K562 (cell line): Measurements from ENCODE around the gene SPNS1. TPM values are rescaled to one million over a fixed set of nuclear protein-coding genes. Genes with fewer than 3 reads are reported as not detected.

Source experiments
- CBX1 ChIP-seq: sonication (generic); IDR thresholded peaks from 2 replicates; pipeline ENCODE4 v1.6.1; 2016; ENCODE audit warnings: antibody characterized with exemption, low read depth, mild to moderate bottlenecking
- NFATC3 ChIP-seq: fragments of 450-650 bp; IDR thresholded peaks from 2 replicates; pipeline ENCODE4 v1.6.1; 2017; ENCODE audit warnings: mild to moderate bottlenecking
- PHF8 ChIP-seq: fragments of 200-600 bp; sonication (generic); IDR thresholded peaks from 2 replicates; pipeline ENCODE4 v1.6.1; 2012; ENCODE audit warnings: mixed run types, mild to moderate bottlenecking, inconsistent platforms, low read length, moderate library complexity, borderline replicate concordance
- POLR3G ChIP-seq: IDR thresholded peaks from 2 replicates; pipeline ENCODE4 v1.6.1; 2011; ENCODE audit not compliant: insufficient read length, insufficient replicate concordance; ENCODE audit errors: extremely low read depth
- PTBP1 ChIP-seq: fragments of 200-400 bp; formaldehyde crosslinking; IDR thresholded peaks from 2 replicates; pipeline ENCODE4 v1.6.1; 2017; ENCODE audit warnings: low read depth, low read length
- SUPT5H ChIP-seq: fragments of 450-650 bp; IDR thresholded peaks from 2 replicates; pipeline ENCODE4 v1.6.1; 2016
- ZNF134 ChIP-seq: fragments of 250-450 bp; sonication (Bioruptor Pico); conservative IDR thresholded peaks from 2 replicates; pipeline ENCODE4 v1.4.0; 2020
- ZNF444 ChIP-seq: fragments of 250-450 bp; sonication (Bioruptor Pico); IDR thresholded peaks from 2 replicates; pipeline ENCODE4 v1.4.0; 2020; ENCODE audit warnings: mild to moderate bottlenecking, moderate library complexity
- polyA plus RNA-seq, 8 experiments: library from polyadenylated mRNA; depleted of rRNA in 4 of 8; stranded (reverse) in 5 of 8; unstranded in 3 of 8; fragments of >200 nt; fragmentation: Nextera tagmentation in 2 of 8; fragmentation: Illumina TruSeq in 1 of 8; extraction: Ambion mirVana in 2 of 8; extraction: Trizol in 1 of 8; gene quantifications; 2 replicates each; pipeline versions ENCODE4 v1.2.1 to v1.2.3, GENCODE V29; 2011 to 2014; ENCODE audit warnings: inconsistent platforms in 1 of 8, missing spikeins in 1 of 8
- total RNA-seq, 7 experiments: library from RNA; depleted of rRNA in 6 of 7; stranded (reverse); fragments of >200 nt in 6 of 7; fragmentation: Illumina TruSeq in 2 of 7; extraction: Trizol in 2 of 7; gene quantifications; 2 replicates each; pipeline versions ENCODE4 v1.2.1 to v1.2.3, GENCODE V29; 2011 to 2021; ENCODE audit warnings: low replicate concordance in 1 of 7
- TF ChIP-seq, protein P1 (sequence below): sonication (generic); formaldehyde crosslinking; IDR thresholded peaks from 2 replicates; pipeline ENCODE4 v1.8.1; 2023; ENCODE audit warnings: mild to moderate bottlenecking, missing genetic modification reagents
- TF ChIP-seq, protein P2 (sequence below): fragments of 250-450 bp; sonication (Bioruptor Pico); IDR thresholded peaks from 2 replicates; pipeline ENCODE4 v1.9.0; 2021; ENCODE audit warnings: mild to moderate bottlenecking
- TF ChIP-seq, protein P3 (sequence below): fragments of 450-650 bp; formaldehyde crosslinking; IDR thresholded peaks from 2 replicates; pipeline ENCODE4 v1.4.0; 2020; ENCODE audit warnings: mild to moderate bottlenecking

SPNS1 gene
- total and polyA plus RNA-seq, 9 of the 15 experiments (the other 6 are each of a cell fraction or from before 2014, with no cell fraction given), result 0.58 to 64.9 (median 13.7) TPM

DNA sequence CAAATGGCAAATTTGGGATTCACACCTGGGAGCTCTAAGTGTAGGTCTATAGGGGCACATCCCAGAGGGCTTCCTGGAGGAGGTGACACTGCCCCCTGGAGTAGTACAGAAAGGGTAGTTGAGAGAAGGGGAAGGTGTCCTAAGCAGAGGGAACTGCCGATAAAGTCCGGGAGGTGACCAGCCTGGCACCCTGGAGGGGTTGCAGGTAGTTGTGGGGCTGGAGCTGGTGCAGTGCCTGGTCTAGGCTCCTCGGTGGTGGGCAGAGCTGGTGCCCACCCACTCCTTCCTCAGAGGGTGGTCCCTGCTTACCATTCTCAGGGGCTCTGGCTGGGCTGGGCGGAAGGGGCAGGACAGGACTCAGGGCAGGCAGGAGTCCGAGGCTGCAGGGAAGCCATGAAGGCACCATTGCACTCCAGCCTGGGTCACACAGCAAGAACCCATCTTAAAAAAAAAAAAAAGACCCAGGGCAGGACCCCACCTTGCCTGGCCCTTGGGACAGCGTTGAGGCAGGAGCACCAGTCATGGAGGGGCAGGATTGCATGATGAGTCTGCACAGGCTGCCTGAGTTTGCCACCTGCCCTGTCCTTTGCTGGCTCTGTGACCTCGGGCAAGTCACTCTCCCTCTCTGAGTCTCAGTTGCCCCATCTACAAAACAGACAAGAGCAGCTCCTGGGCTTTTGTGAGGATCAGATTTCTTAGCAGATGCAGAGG is 54.0 kb downstream of the SPNS1 start (continued):
- TF ChIP-seq, protein P1, sequence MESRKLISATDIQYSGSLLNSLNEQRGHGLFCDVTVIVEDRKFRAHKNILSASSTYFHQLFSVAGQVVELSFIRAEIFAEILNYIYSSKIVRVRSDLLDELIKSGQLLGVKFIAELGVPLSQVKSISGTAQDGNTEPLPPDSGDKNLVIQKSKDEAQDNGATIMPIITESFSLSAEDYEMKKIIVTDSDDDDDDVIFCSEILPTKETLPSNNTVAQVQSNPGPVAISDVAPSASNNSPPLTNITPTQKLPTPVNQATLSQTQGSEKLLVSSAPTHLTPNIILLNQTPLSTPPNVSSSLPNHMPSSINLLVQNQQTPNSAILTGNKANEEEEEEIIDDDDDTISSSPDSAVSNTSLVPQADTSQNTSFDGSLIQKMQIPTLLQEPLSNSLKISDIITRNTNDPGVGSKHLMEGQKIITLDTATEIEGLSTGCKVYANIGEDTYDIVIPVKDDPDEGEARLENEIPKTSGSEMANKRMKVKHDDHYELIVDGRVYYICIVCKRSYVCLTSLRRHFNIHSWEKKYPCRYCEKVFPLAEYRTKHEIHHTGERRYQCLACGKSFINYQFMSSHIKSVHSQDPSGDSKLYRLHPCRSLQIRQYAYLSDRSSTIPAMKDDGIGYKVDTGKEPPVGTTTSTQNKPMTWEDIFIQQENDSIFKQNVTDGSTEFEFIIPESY (CRISPR knock-in tag), result no peak
- TF ChIP-seq POLR3G, result no peak
- TF ChIP-seq NFATC3, result no peak
- no peak for TF ChIP-seq ZNF134 (CRISPR knock-in tag)
- TF ChIP-seq PHF8, result no peak
- no peak for TF ChIP-seq SUPT5H
- TF ChIP-seq, protein P2, sequence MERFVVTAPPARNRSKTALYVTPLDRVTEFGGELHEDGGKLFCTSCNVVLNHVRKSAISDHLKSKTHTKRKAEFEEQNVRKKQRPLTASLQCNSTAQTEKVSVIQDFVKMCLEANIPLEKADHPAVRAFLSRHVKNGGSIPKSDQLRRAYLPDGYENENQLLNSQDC (CRISPR knock-in tag), result no peak
- 0 out of 2 replicates have a peak, but pooled peaks have one; percentile 41 for TF ChIP-seq PTBP1
- TF ChIP-seq ZNF444 (CRISPR knock-in tag), result no peak
- TF ChIP-seq CBX1, result no peak
- TF ChIP-seq, protein P3, sequence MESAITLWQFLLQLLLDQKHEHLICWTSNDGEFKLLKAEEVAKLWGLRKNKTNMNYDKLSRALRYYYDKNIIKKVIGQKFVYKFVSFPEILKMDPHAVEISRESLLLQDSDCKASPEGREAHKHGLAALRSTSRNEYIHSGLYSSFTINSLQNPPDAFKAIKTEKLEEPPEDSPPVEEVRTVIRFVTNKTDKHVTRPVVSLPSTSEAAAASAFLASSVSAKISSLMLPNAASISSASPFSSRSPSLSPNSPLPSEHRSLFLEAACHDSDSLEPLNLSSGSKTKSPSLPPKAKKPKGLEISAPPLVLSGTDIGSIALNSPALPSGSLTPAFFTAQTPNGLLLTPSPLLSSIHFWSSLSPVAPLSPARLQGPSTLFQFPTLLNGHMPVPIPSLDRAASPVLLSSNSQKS (CRISPR knock-in tag), result no peak
